HCT116 (cell line): ENCODE data around the gene RAMP3.

Source experiments
- ATF3 ChIP-seq: IDR thresholded peaks from 2 replicates; pipeline ENCODE4 v1.6.1; 2012
- CEBPB ChIP-seq: IDR thresholded peaks from 2 replicates; pipeline ENCODE4 v1.6.1; 2012; ENCODE audit warnings: low read depth
- CTCF ChIP-seq, 3 experiments: fragments of 200-600 bp in 1 of 3; sonication (generic) in 1 of 3; IDR thresholded peaks in 2 of 3; conservative IDR thresholded peaks in 1 of 3; 2 replicates each; pipeline ENCODE4 v1.5.1; 2012 to 2017; ENCODE audit warnings: low read depth in 2 of 3, low read length in 2 of 3, antibody characterized with exemption in 1 of 3, borderline replicate concordance in 1 of 3, control low read depth in 1 of 3, mild to moderate bottlenecking in 1 of 3, mixed read lengths in 1 of 3, mixed run types in 1 of 3, moderate library complexity in 1 of 3; ENCODE audit not compliant: insufficient read depth in 1 of 3
- EGR1 ChIP-seq: IDR thresholded peaks from 2 replicates; pipeline ENCODE4 v1.6.1; 2012; ENCODE audit warnings: low read depth
- ELF1 ChIP-seq: IDR thresholded peaks from 2 replicates; pipeline ENCODE4 v1.6.1; 2012; ENCODE audit warnings: low read depth, borderline replicate concordance
- JUND ChIP-seq: IDR thresholded peaks from 2 replicates; pipeline ENCODE4 v1.6.1; 2012
- POLR2A ChIP-seq: IDR thresholded peaks from 2 replicates; pipeline ENCODE4 v1.7.0; 2011; ENCODE audit warnings: borderline replicate concordance; ENCODE audit not compliant: insufficient read depth, insufficient read length; ENCODE audit errors: extremely low read depth
- POLR2AphosphoS5 ChIP-seq: IDR thresholded peaks from 2 replicates; pipeline ENCODE4 v1.6.1; 2011; ENCODE audit warnings: mild to moderate bottlenecking, low read depth, low read length, moderate library complexity
- RAD21 ChIP-seq: IDR thresholded peaks from 2 replicates; pipeline ENCODE4 v1.6.1; 2012; ENCODE audit warnings: low read depth, mild to moderate bottlenecking
- SIN3A ChIP-seq: IDR thresholded peaks from 2 replicates; pipeline ENCODE4 v1.6.1; 2012; ENCODE audit warnings: low read depth
- SRF ChIP-seq: IDR thresholded peaks from 2 replicates; pipeline ENCODE4 v1.6.1; 2012; ENCODE audit warnings: low read depth
- YY1 ChIP-seq: IDR thresholded peaks from 2 replicates; pipeline ENCODE4 v1.6.1; 2011; ENCODE audit warnings: low read length, low read depth, moderate library complexity, mild to moderate bottlenecking; ENCODE audit not compliant: insufficient replicate concordance; ENCODE audit errors: extremely low read depth
- ZFX ChIP-seq: fragments of 450-650 bp; IDR thresholded peaks from 2 replicates; pipeline ENCODE4 v1.6.1; 2017
- ZNF274 ChIP-seq: fragments of 200-500 bp; sonication (Bioruptor generic); IDR thresholded peaks from 2 replicates; pipeline ENCODE4 v1.6.1; 2014; ENCODE audit warnings: mild to moderate bottlenecking, low read depth, low read length, inconsistent platforms

DNA sequence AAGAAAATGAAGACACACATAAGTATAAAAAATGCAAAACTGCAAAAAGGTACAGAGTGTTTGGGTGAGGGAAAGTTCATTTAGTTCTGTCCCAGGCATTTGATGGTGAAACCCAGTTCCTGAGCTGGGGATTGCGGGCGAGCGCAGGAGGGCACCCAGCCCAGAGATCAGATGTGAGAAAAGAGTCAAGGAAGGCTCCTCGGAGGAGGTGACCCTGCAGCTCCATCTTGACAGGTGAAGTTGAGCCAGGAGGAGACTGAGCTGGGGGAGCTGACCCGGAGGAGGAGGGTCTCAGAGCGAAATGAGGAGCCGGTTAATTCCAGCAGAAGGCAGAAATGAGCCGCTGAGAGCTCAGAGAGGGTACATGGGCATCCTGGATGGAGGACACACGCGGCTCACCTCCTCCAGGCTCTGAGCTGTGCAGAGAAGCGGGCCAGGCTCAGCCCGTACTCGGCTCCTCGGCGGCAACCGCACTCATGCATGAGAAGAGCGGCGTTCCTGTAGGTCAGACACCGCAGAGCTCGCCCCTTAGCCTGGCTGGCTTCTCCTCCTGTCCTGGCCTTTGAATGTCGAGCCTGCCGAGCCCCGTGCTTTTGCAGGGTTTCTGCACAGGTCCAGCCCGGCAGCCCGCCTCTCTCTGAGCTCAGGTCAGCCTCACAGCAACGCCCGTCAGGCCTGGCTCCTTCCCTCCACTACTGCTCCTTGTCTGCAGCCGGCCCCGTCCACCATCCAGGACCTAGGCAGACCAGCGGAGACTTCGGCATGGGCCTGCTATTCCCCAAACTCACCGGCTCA, 9.5 kb upstream of the RAMP3 start:
- no peak for TF ChIP-seq CTCF (IDR thresholded peaks at IDR 0.05 in 2 of 3, conservative IDR thresholded peaks at IDR 0.05 in 1 of 3; ENCODE audit: borderline replicate concordance in 1 of 3, insufficient read depth in 1 of 3, low read depth in 2 of 3, low read length in 2 of 3)
- no peak for TF ChIP-seq POLR2AphosphoS5
- TF ChIP-seq RAD21: no peak
- no peak for TF ChIP-seq CEBPB
- TF ChIP-seq ELF1: no peak
- no peak for TF ChIP-seq YY1
- no peak for TF ChIP-seq ZFX
- TF ChIP-seq EGR1: no peak
- TF ChIP-seq ZNF274: no peak
- no peak for TF ChIP-seq POLR2A
- no peak for TF ChIP-seq ATF3
- TF ChIP-seq SIN3A: no peak
- TF ChIP-seq SRF: no peak
- no peak for TF ChIP-seq JUND
